ENCODE measurements around the gene TLR6. TPM values are rescaled to one million over a fixed set of nuclear protein-coding genes. Genes with fewer than 3 reads are reported as not detected.

Gene TLR6
- total RNA-seq, 1 experiment from 2014 or later, result 4.8 TPM

GRCh38 chr4:38795087-38795486 lies 61.5 kb downstream of the TLR6 start:
- H3K79me2 ChIP-seq (ENCODE audit: insufficient read depth, low read length), result no peaks in the 10 kb centered on the region
- DNase-seq (ENCODE audit: low read depth, low spot score), result no peak
- H3K9ac ChIP-seq (ENCODE audit: low read length), result no peak overlapping the region
- no peaks in the 10 kb centered on the region for H3K4me1 ChIP-seq (ENCODE audit: control insufficient read depth in 1 of 2, insufficient read depth in 2 of 2, low read length in 2 of 2)
- H3K4me3 ChIP-seq (replicated peaks in 1 of 2; ENCODE audit: low read depth in 1 of 2, low read length in 2 of 2), result no peak overlapping the region
- RAD21 ChIA-PET (ENCODE audit: low non-redundant PET in 1 of 2, low total read pairs in 2 of 2, uncharacterized antibody in 2 of 2, unreplicated experiment in 2 of 2), result no interaction called here
- no peak overlapping the region for H3K27ac ChIP-seq (ENCODE audit: low read depth, low read length)
- H4K20me1 ChIP-seq (ENCODE audit: insufficient read depth), result no peaks in the 10 kb centered on the region
- POLR2A ChIA-PET, result no interaction called here
- H3K9me2 ChIP-seq (ENCODE audit: insufficient read depth), result no peaks in the 10 kb centered on the region
- CTCF ChIA-PET, result interaction anchor here (1.3 kb wide), 1 partner anchor 36 kb away, joined by 4 read pairs; no protein-coding TSS in a partner anchor
- no peak for TF ChIP-seq CTCF (IDR thresholded peaks at IDR 0.05 in 2 of 3, conservative IDR thresholded peaks at IDR 0.05 in 1 of 3; ENCODE audit: borderline replicate concordance in 1 of 3, insufficient read depth in 1 of 3, low read depth in 2 of 3, low read length in 2 of 3)
- TF ChIP-seq YY1 (IDR thresholded peaks at IDR 0.05; ENCODE audit: extremely low read depth, insufficient replicate concordance, low read depth, low read length), result no peak
- no peak for TF ChIP-seq POLR2AphosphoS5 (IDR thresholded peaks at IDR 0.05; ENCODE audit: low read depth, low read length)
- TF ChIP-seq CEBPB (IDR thresholded peaks at IDR 0.05; ENCODE audit: low read depth), result no peak
- no peak for TF ChIP-seq POLR2A (IDR thresholded peaks at IDR 0.05; ENCODE audit: borderline replicate concordance, extremely low read depth, insufficient read depth, insufficient read length)
- no peak for TF ChIP-seq SP1 (IDR thresholded peaks at IDR 0.05; ENCODE audit: low read depth)
- TF ChIP-seq CBX3 (IDR thresholded peaks at IDR 0.05; ENCODE audit: low read depth), result no peak
- no peak for TF ChIP-seq ZNF274 (IDR thresholded peaks at IDR 0.05; ENCODE audit: low read depth, low read length)
- no peak for TF ChIP-seq SIN3A (IDR thresholded peaks at IDR 0.05; ENCODE audit: low read depth)
- TF ChIP-seq REST (IDR thresholded peaks at IDR 0.05; ENCODE audit: low read depth), result no peak
- no peak for TF ChIP-seq ZBTB33 (IDR thresholded peaks at IDR 0.05; ENCODE audit: extremely low read depth, insufficient replicate concordance, low read length)
- no peak for TF ChIP-seq EZH2phosphoT487 (IDR thresholded peaks at IDR 0.05; ENCODE audit: borderline replicate concordance)
- TF ChIP-seq JUND (IDR thresholded peaks at IDR 0.05), result no peak
- TF ChIP-seq ELF1 (IDR thresholded peaks at IDR 0.05; ENCODE audit: borderline replicate concordance, low read depth), result no peak
- TF ChIP-seq ATF3 (IDR thresholded peaks at IDR 0.05), result no peak
- TF ChIP-seq MAX (IDR thresholded peaks at IDR 0.05), result no peak
- no peak for TF ChIP-seq SRF (IDR thresholded peaks at IDR 0.05; ENCODE audit: low read depth)
- TF ChIP-seq EGR1 (IDR thresholded peaks at IDR 0.05; ENCODE audit: low read depth), result no peak
- no peaks in the 10 kb centered on the region for H3K36me3 ChIP-seq (ENCODE audit: control insufficient read depth in 1 of 2, insufficient read depth in 2 of 2, low read length in 2 of 2)
- BruUV-seq (replicated peaks), result no TSS peak
- H3K4me2 ChIP-seq (ENCODE audit: low read length), result no peak overlapping the region
- intact Hi-C loops (cut with micrococcal nuclease), result no loop called here
- H2AFZ ChIP-seq (ENCODE audit: low read depth, low read length, poor library complexity, severe bottlenecking), result no peak overlapping the region
- no peak for ATAC-seq
- no peaks in the 10 kb centered on the region for H3K27me3 ChIP-seq (ENCODE audit: insufficient read depth, low read length)
- H3K9me3 ChIP-seq (ENCODE audit: control insufficient read depth in 1 of 2, insufficient read depth in 1 of 2, low read depth in 1 of 2, low read length in 2 of 2), result no peaks in the 10 kb centered on the region
